ENCODE data around the gene SFTPB.

DNA sequence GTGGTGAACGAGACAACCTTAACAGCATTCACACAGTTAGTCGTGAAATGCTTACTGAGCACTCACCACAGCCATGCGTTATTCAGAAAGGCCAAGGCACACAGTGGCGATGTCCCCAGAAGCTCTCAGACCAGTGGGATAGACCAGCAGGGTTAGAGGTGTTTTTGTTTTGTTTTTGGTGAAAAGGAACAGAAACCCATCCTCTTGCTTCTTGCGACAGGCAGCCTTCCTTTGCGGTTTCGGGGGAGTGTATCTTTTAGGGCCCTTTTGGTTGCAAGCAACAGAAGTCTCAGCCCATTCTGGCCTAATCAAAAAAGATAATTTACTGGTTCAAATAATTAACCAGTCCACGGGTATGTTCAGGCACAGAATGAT lies 30.9 kb upstream of the SFTPB start:
- TF ChIP-seq POLR2A (IDR thresholded peaks at IDR 0.05; ENCODE audit: low read length) (no peak), GATA1 (IDR thresholded peaks at IDR 0.05; ENCODE audit: low read depth, low read length) (no peak)
